ENCODE results near the gene FIP1L1.

The FIP1L1 gene

GRCh38 chr4:53432528-53433424 is 55.3 kb downstream of the FIP1L1 start:
- Histone ChIP-seq H3K79me2 (ENCODE audit: insufficient read depth, low read length) (peaks cover 19% of the 10 kb centered on the region), H3K9me3 (ENCODE audit: insufficient read depth, low read depth, low read length) (no peaks in the 10 kb centered on the region), H3K36me3 (ENCODE audit: insufficient read depth, low read length) (peaks cover 74% of the 10 kb centered on the region), H3K4me3 (ENCODE audit: low read length, poor library complexity, severe bottlenecking) (no peak overlapping the region), H2AFZ (ENCODE audit: low read length) (no peak overlapping the region), H3K4me1 (ENCODE audit: insufficient read depth, low read length, poor library complexity, severe bottlenecking) (peaks cover 14% of the 10 kb centered on the region), H4K20me1 (ENCODE audit: insufficient read depth, low read length, poor library complexity, severe bottlenecking) (peaks cover 28% of the 10 kb centered on the region), H3K9me2 (replicated peaks; ENCODE audit: low read depth, low read length) (no peaks in the 10 kb centered on the region), H3K9ac (ENCODE audit: low read depth, low read length, poor library complexity, severe bottlenecking) (no peak overlapping the region), H3K4me2 (ENCODE audit: low read depth, low read length, poor library complexity, severe bottlenecking) (no peak overlapping the region), H3K27me3 (ENCODE audit: insufficient read depth, low read length, poor library complexity, severe bottlenecking) (no peaks in the 10 kb centered on the region), H3F3A (ENCODE audit: low read depth) (no peaks in the 10 kb centered on the region)
- TF ChIP-seq CTCF (conservative IDR thresholded peaks at IDR 0.05; ENCODE audit: low read length), result no peak
- TF ChIP-seq EZH2phosphoT487 (IDR thresholded peaks at IDR 0.05; ENCODE audit: borderline replicate concordance), result no peak

- no peaks in the 10 kb centered on the region for H3K9me2 ChIP-seq (replicated peaks; ENCODE audit: low read depth, low read length)
- H3F3A ChIP-seq (ENCODE audit: low read depth), result no peaks in the 10 kb centered on the region
- no peak overlapping the region for H2AFZ ChIP-seq (ENCODE audit: low read length)
- TF ChIP-seq EZH2phosphoT487 (IDR thresholded peaks at IDR 0.05; ENCODE audit: borderline replicate concordance) (no peak), CTCF (conservative IDR thresholded peaks at IDR 0.05; ENCODE audit: low read length) (no peak)
- no peaks in the 10 kb centered on the region for H3K27me3 ChIP-seq (ENCODE audit: insufficient read depth, low read length, poor library complexity, severe bottlenecking)
- H3K4me3 ChIP-seq (ENCODE audit: low read length, poor library complexity, severe bottlenecking), result no peak overlapping the region
- H3K9ac ChIP-seq (ENCODE audit: low read depth, low read length, poor library complexity, severe bottlenecking), result no peak overlapping the region
- H4K20me1 ChIP-seq (ENCODE audit: insufficient read depth, low read length, poor library complexity, severe bottlenecking), result peaks cover 21% of the 10 kb centered on the region
- H3K36me3 ChIP-seq (ENCODE audit: insufficient read depth, low read length), result peaks cover 69% of the 10 kb centered on the region
- H3K4me2 ChIP-seq (ENCODE audit: low read depth, low read length, poor library complexity, severe bottlenecking), result no peak overlapping the region
- peaks cover 5% of the 10 kb centered on the region for H3K4me1 ChIP-seq (ENCODE audit: insufficient read depth, low read length, poor library complexity, severe bottlenecking)
- H3K9me3 ChIP-seq (ENCODE audit: insufficient read depth, low read depth, low read length), result no peaks in the 10 kb centered on the region
- H3K79me2 ChIP-seq (ENCODE audit: insufficient read depth, low read length), result peaks cover 32% of the 10 kb centered on the region
Observed at GRCh38 chr4:53436251-53436650, 58.8 kb downstream of the FIP1L1 start.

GRCh38 chr4:53441564-53441963 is 64.1 kb downstream of the FIP1L1 start:
- Histone ChIP-seq H3K4me1 (ENCODE audit: insufficient read depth, low read length, poor library complexity, severe bottlenecking) (no peaks in the 10 kb centered on the region), H3K4me2 (ENCODE audit: low read depth, low read length, poor library complexity, severe bottlenecking) (no peak overlapping the region), H3K9me3 (ENCODE audit: insufficient read depth, low read depth, low read length) (no peaks in the 10 kb centered on the region), H3K9ac (ENCODE audit: low read depth, low read length, poor library complexity, severe bottlenecking) (no peak overlapping the region), H3K36me3 (ENCODE audit: insufficient read depth, low read length) (peaks cover 78% of the 10 kb centered on the region), H2AFZ (ENCODE audit: low read length) (no peak overlapping the region), H3K27me3 (ENCODE audit: insufficient read depth, low read length, poor library complexity, severe bottlenecking) (no peaks in the 10 kb centered on the region), H3K4me3 (ENCODE audit: low read length, poor library complexity, severe bottlenecking) (no peak overlapping the region), H3F3A (ENCODE audit: low read depth) (no peaks in the 10 kb centered on the region), H3K9me2 (replicated peaks; ENCODE audit: low read depth, low read length) (no peaks in the 10 kb centered on the region), H4K20me1 (ENCODE audit: insufficient read depth, low read length, poor library complexity, severe bottlenecking) (peaks cover 18% of the 10 kb centered on the region), H3K79me2 (ENCODE audit: insufficient read depth, low read length) (peaks cover 24% of the 10 kb centered on the region)
- TF ChIP-seq EZH2phosphoT487 (IDR thresholded peaks at IDR 0.05; ENCODE audit: borderline replicate concordance) (no peak), CTCF (conservative IDR thresholded peaks at IDR 0.05; ENCODE audit: low read length) (no peak)

All from Loucy (cell line).